Urothelium cell line (cell line): Measurements from ENCODE around the gene KLHL7.
"Not testable (repeated sequence)": the region's sequence is repeated elsewhere in the genome, so short reads cannot be mapped to it uniquely, and the experiment has no call there.

ENCODE experiments used
- DNase-seq: peaks from one replicate; pipeline ENCODE4 v3.0.0; 2011; ENCODE audit warnings: low spot score, mixed read lengths
- FAIRE-seq: peaks from 2 replicates; lab custom pipeline; 2011; peaks lifted over from hg19 to GRCh38; lab: Jason Lieb, UNC

Gene KLHL7

GRCh38 chr7:23168111-23168885 is 62.7 kb downstream of the KLHL7 start:
- DNase-seq (no peak), FAIRE-seq (no peak)

- FAIRE-seq (no peak), DNase-seq (no peak)
Observed at GRCh38 chr7:23175938-23176337, 70.4 kb downstream of the KLHL7 start.

- DNase-seq (peak; percentile 96), FAIRE-seq (peak; percentile 73)
Observed at GRCh38 chr7:23181684-23182553, 76.3 kb downstream of the KLHL7 start, which contains the start of gene NUP42. Gene NUP42 (plus strand): TSS chr7:23182048. CDS start chr7:23182086, 38 bp downstream.

GRCh38 chr7:23183279-23184012 is 77.9 kb downstream of the KLHL7 start:
- DNase-seq (no peak), FAIRE-seq (no peak)

- FAIRE-seq, result no peak
- no peak for DNase-seq
Observed at GRCh38 chr7:23184291-23184690, 78.7 kb downstream of the KLHL7 start.

GRCh38 chr7:23184709-23185359 is 79.2 kb downstream of the KLHL7 start:
- DNase-seq, result peak; percentile 35
- FAIRE-seq, result no peak

GRCh38 chr7:23185980-23186379 is 80.4 kb downstream of the KLHL7 start:
- FAIRE-seq (no peak), DNase-seq (no peak)

- FAIRE-seq (no peak), DNase-seq (no peak)
Observed at GRCh38 chr7:23191022-23191421, 85.4 kb downstream of the KLHL7 start.

GRCh38 chr7:23193650-23194227 is 88.2 kb downstream of the KLHL7 start:
- DNase-seq, FAIRE-seq: not testable (repeated sequence)

- DNase-seq, result no peak
- FAIRE-seq, result no peak
Observed at GRCh38 chr7:23196306-23196705, 90.7 kb downstream of the KLHL7 start.

- DNase-seq, FAIRE-seq: not testable (repeated sequence)
Observed at GRCh38 chr7:23197745-23198144, 92.2 kb downstream of the KLHL7 start.

- no peak for FAIRE-seq
- no peak for DNase-seq
Observed at GRCh38 chr7:23200331-23200730, 94.7 kb downstream of the KLHL7 start.

- no peak for FAIRE-seq
- DNase-seq, result no peak
Observed at GRCh38 chr7:23204241-23204640, 98.7 kb downstream of the KLHL7 start.

GRCh38 chr7:23205577-23205908 is 100.0 kb downstream of the KLHL7 start:
- no peak for FAIRE-seq
- no peak for DNase-seq

GRCh38 chr7:23205909-23206767 is 100.6 kb downstream of the KLHL7 start:
- DNase-seq (no peak), FAIRE-seq (no peak)

GRCh38 chr7:23207021-23207420 is 101.4 kb downstream of the KLHL7 start:
- no peak for FAIRE-seq

GRCh38 chr7:23207884-23208283 is 102.3 kb downstream of the KLHL7 start:
- DNase-seq (no peak), FAIRE-seq (no peak)

More at GRCh38 chr7:23207021-23207420, 101.4 kb downstream of the KLHL7 start:
- DNase-seq, result no peak

GRCh38 chr7:23208316-23208715 is 102.7 kb downstream of the KLHL7 start:
- no peak for DNase-seq
- no peak for FAIRE-seq

- DNase-seq, result no peak
- no peak for FAIRE-seq
Observed at GRCh38 chr7:23210506-23210905, 104.9 kb downstream of the KLHL7 start.
